Amygdala (tissue), 56 donors: ENCODE data around the gene ABCB4.
A peak's percentile ranks its signal among the peaks of the same experiment; 100 is the strongest.

Experiments used
- DNase-seq, 56 donors: peaks; one replicate each; lab custom pipeline; 2025; lab: John Stamatoyannopoulos, UW

Gene ABCB4

DNA sequence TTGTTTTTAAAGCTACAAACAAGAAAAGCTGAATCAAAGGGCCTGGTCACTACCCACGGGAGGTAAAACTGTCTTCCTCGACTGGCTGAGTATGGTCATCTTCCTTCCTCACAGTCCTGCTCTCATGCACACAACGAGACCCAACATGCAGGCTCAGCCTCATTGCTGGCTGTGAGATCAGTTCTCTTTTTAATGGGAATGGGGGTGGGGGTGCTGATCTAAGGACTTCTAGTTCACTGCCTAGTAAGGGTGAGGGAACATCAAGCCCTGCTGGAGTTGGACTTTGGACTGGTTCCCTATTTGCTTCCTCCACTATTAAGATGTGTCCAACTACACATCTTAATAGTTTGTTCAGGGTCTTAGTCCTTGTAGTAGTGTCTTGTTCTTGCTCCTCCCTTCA lies 48.2 kb downstream of the ABCB4 start:
- DNase-seq, result peak in 3 of 56 donors; percentile 2 to 35 (median 5)

GRCh38 chr7:87426160-87426559 lies 49.3 kb downstream of the ABCB4 start:
- no peak for DNase-seq

DNA sequence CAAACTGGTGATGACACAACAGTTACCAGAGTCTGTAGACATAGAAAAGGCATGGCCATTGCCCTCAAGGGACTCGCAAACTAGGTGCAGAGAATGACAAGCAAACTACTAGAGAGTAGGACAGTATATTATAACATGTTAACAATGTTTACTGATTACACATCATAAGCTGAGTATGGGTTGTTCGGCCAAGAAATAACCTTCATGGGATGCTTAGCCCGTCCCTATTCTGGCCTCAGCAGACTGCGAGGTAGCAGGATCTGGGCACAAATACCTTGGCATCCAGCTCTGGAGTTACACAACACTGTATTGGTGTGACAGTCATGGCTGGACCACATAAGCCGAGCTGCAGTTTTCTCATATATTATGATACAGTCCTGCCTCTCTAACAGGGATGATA lies 51.4 kb downstream of the ABCB4 start:
- no peak for DNase-seq

DNA sequence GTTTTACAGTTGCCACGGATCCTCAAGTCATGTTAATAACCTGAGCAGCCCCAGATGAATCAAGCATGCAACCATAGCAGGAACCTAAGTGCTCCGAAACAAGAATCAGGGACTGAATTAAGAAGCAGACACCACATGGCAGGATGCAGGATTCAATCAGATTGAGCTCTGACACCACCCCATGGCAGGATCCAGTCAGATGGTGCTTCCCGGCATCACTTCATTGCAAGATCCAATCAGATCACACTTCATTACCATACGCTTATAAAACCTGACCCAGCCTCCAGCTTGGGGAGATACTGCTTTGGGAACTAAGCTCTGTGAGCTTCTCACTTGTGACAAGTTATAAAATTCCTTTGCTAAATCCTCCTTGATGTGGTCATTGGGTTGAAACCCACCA lies 55.3 kb downstream of the ABCB4 start:
- DNase-seq, result no peak

DNA sequence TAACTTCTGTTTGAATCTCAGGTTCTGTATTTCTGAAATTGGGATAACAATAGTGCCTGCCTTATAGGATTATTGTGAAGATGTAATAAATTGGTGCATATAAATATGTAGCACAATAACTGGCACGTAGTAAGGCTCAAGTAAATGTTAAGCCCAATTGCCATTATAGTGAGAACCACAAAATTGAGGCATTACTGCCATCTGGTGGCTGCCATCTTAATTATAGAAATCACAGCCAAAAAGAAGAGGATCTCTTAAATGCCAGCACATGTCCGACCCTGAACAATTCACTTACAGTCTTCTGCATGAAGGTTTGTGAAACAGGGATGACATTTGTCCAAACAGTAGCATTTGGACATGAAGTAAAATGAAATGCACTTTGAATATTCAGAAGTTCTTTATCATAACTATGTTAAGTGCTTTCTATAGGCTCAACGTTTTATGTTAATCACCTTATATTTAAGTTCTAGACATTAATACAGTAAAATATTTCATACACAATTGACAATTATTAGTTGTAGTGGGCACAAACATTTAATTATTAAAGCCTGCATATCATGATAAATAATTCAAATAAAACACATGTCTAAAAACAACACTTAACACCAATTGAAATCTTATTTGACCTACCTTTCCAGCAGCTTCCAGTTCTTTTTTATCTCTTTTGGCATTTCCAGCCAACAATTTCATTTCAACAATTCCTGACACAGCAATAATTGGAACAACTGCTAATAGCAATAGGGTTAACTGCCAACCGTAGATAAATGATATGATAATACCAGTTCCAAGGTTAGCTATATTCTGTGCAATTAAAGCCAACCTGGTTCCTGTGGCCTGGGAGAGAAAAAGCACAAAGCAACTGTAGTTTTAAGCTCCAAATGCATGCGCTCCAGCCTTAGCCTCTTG lies 58.5 kb downstream of the ABCB4 start:
- DNase-seq, result peak in 30 of 56 donors; percentile 1 to 87 (median 15)

GRCh38 chr7:87414794-87415188 lies 60.7 kb downstream of the ABCB4 start:
- DNase-seq, result no peak

GRCh38 chr7:87413951-87414793 lies 61.3 kb downstream of the ABCB4 start:
- DNase-seq, result no peak

GRCh38 chr7:87413029-87413428 lies 62.5 kb downstream of the ABCB4 start:
- DNase-seq, result no peak

GRCh38 chr7:87411186-87411585 lies 64.3 kb downstream of the ABCB4 start:
- no peak for DNase-seq

DNA sequence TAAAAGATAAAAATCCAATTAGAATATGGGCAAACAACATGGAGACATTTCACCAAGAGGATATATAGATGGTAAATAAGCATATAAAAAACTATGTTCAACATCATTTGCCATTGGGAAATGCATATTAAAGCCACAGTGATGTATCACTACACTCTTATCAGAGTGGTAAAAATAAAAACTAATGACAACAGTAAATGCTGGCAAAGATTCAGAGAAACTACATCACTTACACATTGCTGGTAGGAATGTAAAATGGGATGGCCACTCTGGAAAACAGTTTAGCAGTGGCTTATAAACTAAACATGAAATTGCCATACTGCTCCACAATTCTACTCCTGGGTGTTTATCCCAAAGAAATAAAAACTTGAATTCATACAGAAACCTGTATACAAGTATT lies 70.8 kb downstream of the ABCB4 start:
- DNase-seq, result no peak

- no peak for DNase-seq
Measured at GRCh38 chr7:87398446-87398845, 77.0 kb downstream of the ABCB4 start.

DNA sequence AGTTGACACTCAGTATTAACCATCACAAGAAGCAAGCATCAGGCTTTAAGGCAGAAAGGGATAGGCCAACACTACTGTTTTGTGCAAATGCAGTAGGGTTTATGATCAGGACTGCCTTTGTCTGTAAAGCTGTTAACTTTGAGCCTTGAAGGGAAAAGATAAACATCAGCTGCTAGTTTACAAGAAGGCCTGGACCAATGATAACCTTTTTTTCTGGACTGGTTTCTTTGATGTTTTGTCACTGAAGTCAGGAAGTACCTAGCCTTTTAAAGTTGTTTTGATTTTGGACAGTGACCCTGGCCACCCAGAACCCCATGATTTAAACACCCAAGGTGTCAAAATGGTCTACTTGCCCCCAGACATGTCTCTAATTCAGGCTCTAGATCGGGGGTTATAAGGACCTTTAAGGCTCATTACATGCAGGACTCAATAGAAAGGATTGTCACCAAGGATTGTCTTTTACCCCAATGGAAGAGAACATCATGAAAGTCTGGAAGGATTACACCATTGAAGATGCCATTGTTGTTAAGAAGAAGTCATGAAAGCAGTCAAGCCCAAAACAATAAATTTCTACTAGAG lies 79.9 kb downstream of the ABCB4 start:
- DNase-seq, result no peak

DNA sequence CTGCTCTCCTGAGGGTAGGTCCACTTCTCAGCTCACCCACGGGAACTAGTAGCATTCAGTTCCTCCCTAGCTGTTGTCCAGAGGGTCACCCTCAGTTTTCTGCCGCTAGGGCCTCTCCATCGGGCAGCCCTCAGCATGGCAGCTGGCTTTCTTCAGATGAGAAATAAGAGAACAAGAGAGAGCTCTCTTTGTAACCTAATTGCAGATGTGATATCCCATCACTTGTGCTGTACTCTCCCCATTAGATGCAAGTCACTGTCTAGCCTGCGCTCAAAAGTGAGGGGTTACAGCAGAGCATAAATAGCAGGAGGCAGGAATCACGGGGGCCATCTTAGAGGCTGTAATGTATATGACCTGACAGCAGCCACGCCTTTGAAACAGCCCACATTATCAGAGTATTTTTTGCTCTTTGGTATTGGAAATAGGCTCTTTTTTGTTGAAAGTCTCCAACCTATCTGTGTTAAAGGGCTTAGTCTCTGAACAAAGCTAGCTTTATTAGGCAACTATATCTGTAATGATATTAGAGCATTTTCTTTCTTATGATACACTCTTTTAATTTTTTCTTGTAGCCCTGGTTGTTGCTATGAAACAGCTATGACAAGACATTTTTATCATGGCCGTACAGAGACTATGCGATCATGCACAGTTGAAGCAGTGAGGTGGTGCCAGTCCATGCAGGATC lies 84.3 kb downstream of the ABCB4 start:
- no peak for DNase-seq

DNA sequence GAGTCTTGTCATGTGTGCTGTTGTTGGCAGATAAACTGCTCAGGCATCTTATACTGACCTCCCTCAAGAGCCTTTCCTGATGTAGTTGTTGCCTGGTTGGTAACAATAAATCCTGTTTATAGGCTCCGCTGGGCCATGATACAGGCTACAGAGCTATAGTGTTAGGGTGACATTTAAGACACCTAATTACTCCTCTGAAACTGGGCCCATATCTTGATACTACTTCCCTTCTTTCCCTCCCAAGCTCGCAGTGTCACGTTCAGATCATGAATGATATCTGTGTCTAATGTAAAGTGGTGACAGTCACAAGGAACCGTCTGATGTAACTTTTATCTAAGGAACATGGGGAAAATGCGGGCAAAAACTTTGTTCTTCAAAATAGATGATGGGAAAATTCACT lies 94.6 kb downstream of the ABCB4 start:
- DNase-seq, result no peak

DNA sequence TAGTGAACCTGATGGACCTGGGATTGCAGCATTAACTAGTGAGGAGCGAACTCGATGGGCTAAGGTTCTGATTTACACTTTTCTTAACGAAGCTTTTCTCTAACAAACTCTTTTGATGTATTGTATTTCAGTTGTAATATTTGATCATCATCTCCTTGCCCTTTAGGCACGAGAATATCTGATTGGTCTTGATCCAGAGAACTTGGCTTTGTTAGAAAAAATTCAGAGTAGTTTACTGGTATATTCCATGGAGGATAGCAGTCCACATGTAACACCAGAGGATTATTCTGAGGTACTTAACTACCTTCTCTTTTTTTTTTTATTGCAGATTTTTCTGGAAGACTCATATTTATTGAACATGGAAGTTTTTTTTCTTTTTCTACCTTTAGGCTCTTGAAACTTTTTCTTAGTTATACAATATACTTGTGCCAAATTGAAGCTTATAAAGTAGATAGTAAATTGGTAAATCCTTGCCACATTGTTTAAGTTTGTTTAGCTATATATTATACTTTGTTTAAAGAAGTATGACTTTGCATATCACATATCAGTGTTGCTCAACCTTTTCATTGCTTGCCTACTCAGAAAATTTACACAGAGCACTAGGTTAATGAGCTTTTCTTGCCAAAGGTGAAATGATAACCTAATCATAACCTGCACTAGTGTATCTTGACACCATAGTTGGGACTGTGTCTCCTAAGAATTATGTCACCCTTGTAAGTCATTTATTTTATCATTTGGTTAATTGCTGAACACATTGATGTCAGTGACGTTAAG lies 99.6 kb downstream of the ABCB4 start:
- no peak for DNase-seq

DNA sequence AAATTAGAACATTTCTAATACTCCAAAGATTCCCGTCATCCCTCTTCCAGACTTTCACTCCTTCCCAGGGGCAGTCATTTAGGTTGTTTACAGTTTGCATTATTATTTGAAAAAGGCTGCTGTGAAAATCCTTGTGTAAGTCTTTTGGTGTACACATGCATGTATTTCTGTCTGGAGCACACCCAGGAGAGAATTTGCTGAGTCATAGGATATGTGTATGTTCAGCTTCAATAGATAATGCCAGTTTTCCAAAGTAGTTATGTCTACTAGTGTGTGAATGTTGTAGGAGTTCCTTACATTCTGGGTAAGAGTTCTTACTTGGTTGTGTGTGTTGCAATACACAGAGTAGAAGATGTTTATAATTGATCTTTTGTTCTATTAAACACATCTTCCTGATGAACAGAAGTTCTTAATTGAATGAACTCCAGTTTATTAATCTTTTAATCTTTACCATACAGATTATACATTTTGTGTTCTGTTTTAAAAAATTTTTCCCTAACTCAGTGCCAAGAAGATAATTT lies 104.8 kb downstream of the ABCB4 start:
- no peak for DNase-seq

- DNase-seq, result no peak
Measured at GRCh38 chr7:87369216-87369615, 106.3 kb downstream of the ABCB4 start.

DNA sequence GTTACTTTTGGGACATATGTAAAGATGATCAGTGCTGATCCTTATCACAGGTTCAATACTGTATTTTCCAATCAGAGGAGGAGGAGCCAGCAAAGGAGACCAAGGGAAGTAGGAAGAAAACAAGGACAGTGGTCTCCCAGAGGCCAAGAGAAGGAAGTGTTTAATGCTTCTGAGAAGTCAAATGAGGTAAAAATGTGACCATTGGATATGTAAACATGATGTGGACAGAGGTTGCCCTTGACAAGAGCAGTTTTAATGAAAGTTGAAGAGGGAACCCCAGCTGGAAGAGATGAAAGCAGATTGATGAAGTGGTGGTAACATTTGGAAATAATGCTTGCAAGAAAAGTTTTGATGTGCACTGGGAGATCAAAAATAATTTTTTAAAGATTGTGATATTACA lies 111.2 kb downstream of the ABCB4 start:
- DNase-seq, result no peak

- DNase-seq, result no peak
Measured at GRCh38 chr7:87363342-87363741, 112.1 kb downstream of the ABCB4 start.

- DNase-seq, result no peak
Measured at GRCh38 chr7:87361320-87361719, 114.2 kb downstream of the ABCB4 start.
